DND-41 (cell line): Measurements from ENCODE around the gene NPAS1.
A peak's percentile ranks its signal among the peaks of the same experiment; 100 is the strongest.
"Not testable (repeated sequence)": the region's sequence is repeated elsewhere in the genome, so short reads cannot be mapped to it uniquely, and the experiment has no call there.

Experiments used
- ATAC-seq: fragments of 200-7000 bp; cut with Tn5 transposase; 3 replicates; pipeline ENCODE4 v1.9.1; 2021; ENCODE audit warnings: low read depth; ENCODE audit not compliant: insufficient read depth
- DNase-seq: peaks from one replicate; pipeline ENCODE4 v3.0.0-alpha.2; 2020
- H2AFZ ChIP-seq: 2 replicates; pipeline ENCODE4 v1.6.0; 2012; ENCODE audit warnings: low read depth, low read length
- H3K27ac ChIP-seq: 2 replicates; pipeline ENCODE4 v1.5.1; 2012; ENCODE audit warnings: low read length, inconsistent platforms
- H3K27me3 ChIP-seq: fragments of 200-600 bp; sonication (generic); 2 replicates; pipeline ENCODE4 v1.6.0; 2012; ENCODE audit warnings: low read length, mild to moderate bottlenecking, inconsistent platforms; ENCODE audit not compliant: insufficient read depth, poor library complexity
- H3K36me3 ChIP-seq: 2 replicates; pipeline ENCODE4 v1.5.1; 2012; ENCODE audit warnings: low read length, inconsistent platforms; ENCODE audit not compliant: insufficient read depth
- H3K4me1 ChIP-seq: 2 replicates; pipeline ENCODE4 v1.5.1; 2012; ENCODE audit warnings: mild to moderate bottlenecking, low read length; ENCODE audit not compliant: insufficient read depth
- H3K4me2 ChIP-seq: 2 replicates; pipeline ENCODE4 v1.6.0; 2012; ENCODE audit warnings: mild to moderate bottlenecking, moderate library complexity, low read length, inconsistent platforms; ENCODE audit not compliant: insufficient read depth
- H3K4me3 ChIP-seq, 2 experiments: fragments of 200-600 bp in 1 of 2; shearing (Covaris generic) in 1 of 2; 2 replicates each; pipeline ENCODE4 v1.5.1; 2012 to 2016; ENCODE audit warnings: inconsistent platforms in 2 of 2, low read length in 2 of 2, mild to moderate bottlenecking in 2 of 2, low read depth in 1 of 2, moderate library complexity in 1 of 2
- H3K79me2 ChIP-seq: 2 replicates; pipeline ENCODE4 v1.6.0; 2012; ENCODE audit warnings: low read length, inconsistent platforms; ENCODE audit not compliant: insufficient read depth
- H3K9ac ChIP-seq: 2 replicates; pipeline ENCODE4 v1.6.0; 2012; ENCODE audit warnings: low read depth, mild to moderate bottlenecking, inconsistent platforms, low read length, moderate library complexity
- H3K9me3 ChIP-seq: 2 replicates; pipeline ENCODE4 v1.5.1; 2012; ENCODE audit warnings: low read length, moderate library complexity, mild to moderate bottlenecking, inconsistent platforms; ENCODE audit not compliant: insufficient read depth, severe bottlenecking
- H4K20me1 ChIP-seq: 2 replicates; pipeline ENCODE4 v1.6.0; 2012; ENCODE audit warnings: low read length; ENCODE audit not compliant: insufficient read depth
- CTCF ChIP-seq: IDR thresholded peaks from 2 replicates; pipeline ENCODE4 v1.5.1; 2012; ENCODE audit warnings: borderline replicate concordance, low read length, moderate library complexity, mild to moderate bottlenecking; ENCODE audit not compliant: poor library complexity, severe bottlenecking; ENCODE audit errors: extremely low read depth
- EZH2 ChIP-seq: IDR thresholded peaks from 3 replicates; pipeline ENCODE4 v1.6.1; 2012; ENCODE audit warnings: borderline replicate concordance, low read depth, mild to moderate bottlenecking, moderate library complexity, low read length, inconsistent platforms; ENCODE audit not compliant: severe bottlenecking

The NPAS1 gene

GRCh38 chr19:47075179-47075810 lies 55.7 kb downstream of the NPAS1 start:
- no peak overlapping the region for H3K9ac ChIP-seq
- ATAC-seq, result no peak
- no peak overlapping the region for H3K4me2 ChIP-seq
- no peak overlapping the region for H2AFZ ChIP-seq
- H3K9me3 ChIP-seq, result no peaks in the 10 kb centered on the region
- peaks cover 40% of the 10 kb centered on the region for H3K79me2 ChIP-seq
- H3K4me1 ChIP-seq, result no peaks in the 10 kb centered on the region
- no peak overlapping the region for H3K4me3 ChIP-seq
- TF ChIP-seq CTCF, result no peak
- no peak for TF ChIP-seq EZH2
- peaks cover 43% of the 10 kb centered on the region for H4K20me1 ChIP-seq
- 0 out of 2 replicates have a peak overlapping the region, but pooled peaks have one; percentile 32 for H3K27ac ChIP-seq
- H3K27me3 ChIP-seq, result no peaks in the 10 kb centered on the region
- no peak for DNase-seq
- peaks cover 95% of the 10 kb centered on the region for H3K36me3 ChIP-seq

DNA sequence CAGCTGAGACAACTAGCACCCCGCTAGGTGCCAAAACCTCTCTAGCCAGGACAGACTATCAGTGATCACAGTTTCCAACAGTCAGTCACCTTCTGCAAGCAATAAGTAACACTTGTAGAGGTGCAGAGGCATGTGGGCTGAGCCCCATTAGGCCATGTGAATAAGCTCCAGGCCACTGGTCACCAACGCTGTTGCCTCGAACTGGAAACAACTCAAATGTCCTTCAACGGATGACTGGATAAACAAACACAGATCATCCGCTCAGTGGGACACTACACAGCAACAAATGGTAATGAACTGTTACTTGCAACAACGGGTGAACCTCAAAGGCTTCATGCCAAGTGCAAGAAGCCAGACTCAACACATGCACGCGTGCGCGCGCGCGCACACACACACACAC lies 56.3 kb downstream of the NPAS1 start:
- H3K4me3 ChIP-seq, result no peak overlapping the region
- DNase-seq, result no peak

GRCh38 chr19:47078351-47078750 lies 58.7 kb downstream of the NPAS1 start:
- H3K36me3 ChIP-seq, result peaks cover 97% of the 10 kb centered on the region

More for the DNA sequence above, 56.3 kb downstream of the NPAS1 start:
- Histone ChIP-seq H3K9ac (no peak overlapping the region), H3K79me2 (peaks cover 40% of the 10 kb centered on the region), H3K9me3 (no peaks in the 10 kb centered on the region), H3K27ac (0 out of 2 replicates have a peak overlapping the region, but pooled peaks have one; percentile 32), H2AFZ (no peak overlapping the region), H3K36me3 (peaks cover 95% of the 10 kb centered on the region), H3K4me1 (no peaks in the 10 kb centered on the region), H3K27me3 (no peaks in the 10 kb centered on the region), H4K20me1 (peaks cover 37% of the 10 kb centered on the region), H3K4me2 (no peak overlapping the region)
- no peak for ATAC-seq
- TF ChIP-seq CTCF, result no peak
- TF ChIP-seq EZH2, result no peak

GRCh38 chr19:47081095-47081494 lies 61.5 kb downstream of the NPAS1 start:
- no peaks in the 10 kb centered on the region for H3K4me1 ChIP-seq
- no peaks in the 10 kb centered on the region for H3K27me3 ChIP-seq
- H3K36me3 ChIP-seq, result peaks cover 97% of the 10 kb centered on the region
- no peaks in the 10 kb centered on the region for H3K9me3 ChIP-seq
- DNase-seq, result no peak
- peaks cover 12% of the 10 kb centered on the region for H3K79me2 ChIP-seq
- no peak overlapping the region for H3K9ac ChIP-seq
- ATAC-seq, result no peak
- no peak overlapping the region for H2AFZ ChIP-seq
- H3K4me3 ChIP-seq, result no peak overlapping the region
- H3K4me2 ChIP-seq, result no peak overlapping the region
- H3K27ac ChIP-seq, result no peak overlapping the region
- TF ChIP-seq EZH2, result no peak
- no peak for TF ChIP-seq CTCF
- peaks cover 7% of the 10 kb centered on the region for H4K20me1 ChIP-seq

More at GRCh38 chr19:47078351-47078750, 58.7 kb downstream of the NPAS1 start:
- Histone ChIP-seq H3K79me2 (peaks cover 35% of the 10 kb centered on the region), H4K20me1 (peaks cover 27% of the 10 kb centered on the region)
- H3K27me3 ChIP-seq, H3K4me2 ChIP-seq, H2AFZ ChIP-seq, DNase-seq, H3K9me3 ChIP-seq, H3K9ac ChIP-seq, H3K4me1 ChIP-seq, H3K27ac ChIP-seq, ATAC-seq, H3K4me3 ChIP-seq: not testable (repeated sequence)
